Prostate gland (tissue), 2 donors: ENCODE results near the gene SGK2. TPM values are rescaled to one million over a fixed set of nuclear protein-coding genes. Genes with fewer than 3 reads are reported as not detected.

Experiments
- DNase-seq: peaks from one replicate; pipeline ENCODE4 v3.0.0-alpha.2; 2019; ENCODE audit warnings: low spot score
- H3K27ac ChIP-seq, 2 donors: fragments of 200-600 bp; sonication (generic); 2 replicates each; pipeline ENCODE4 v1.5.1; 2017 to 2019
- H3K27me3 ChIP-seq: fragments of 200-600 bp; sonication (generic); replicated peaks from 2 replicates; pipeline ENCODE4 v1.5.1; 2019; ENCODE audit not compliant: insufficient read depth
- H3K36me3 ChIP-seq, 2 donors: fragments of 200-600 bp; sonication (generic); 1 replicate in 1 of 2; 2 replicates in 1 of 2; pipeline versions ENCODE4 v1.5.1 to v1.8.1; 2017 to 2019
- H3K4me1 ChIP-seq: fragments of 200-600 bp; sonication (generic); replicated peaks from 2 replicates; pipeline ENCODE4 v1.5.1; 2019
- H3K4me3 ChIP-seq, 2 donors: fragments of 200-600 bp; sonication (generic); 2 replicates each; pipeline ENCODE4 v1.5.1; 2017 to 2019
- H3K9me3 ChIP-seq: fragments of 200-600 bp; sonication (generic); 2 replicates; pipeline ENCODE4 v1.5.1; 2017
- POLR2A ChIP-seq: fragments of 450-650 bp; IDR thresholded peaks from one replicate; pipeline ENCODE4 v1.6.1; 2016; ENCODE audit warnings: antibody characterized with exemption, mild to moderate bottlenecking
- POLR2AphosphoS5 ChIP-seq: sonication (generic); formaldehyde crosslinking; IDR thresholded peaks from one replicate; pipeline ENCODE4 v1.6.1; 2017; ENCODE audit warnings: antibody characterized with exemption
- WGBS: methylation state at CpG from one replicate; pipeline ENCODE4 v1.1.5; 2018; 5-methylcytosine and 5-hydroxymethylcytosine counted together
- intact Hi-C: fragments of 100-400 bp; cut with DNase I; formaldehyde crosslinking; loops from one replicate; pipeline ENCODE4 v1.14.2; 2022
- total RNA-seq, 2 donors: library from RNA; depleted of rRNA; stranded (reverse); fragments of >200 nt; gene quantifications; one replicate each; pipeline ENCODE4 v1.1.0, GENCODE V29; 2016
- TF ChIP-seq, protein P1 (sequence below), 4 experiments: fragments of 200-600 bp in 2 of 4; fragments of 450-650 bp in 2 of 4; sonication (generic) in 2 of 4; IDR thresholded peaks; 1 replicate in 3 of 4; 2 replicates in 1 of 4; pipeline ENCODE4 v1.5.1; 2016 to 2019; ENCODE audit warnings: antibody characterized with exemption in 4 of 4, mild to moderate bottlenecking in 2 of 4, moderate library complexity in 2 of 4

Gene SGK2
- total RNA-seq, 2 donors from 2014 or later: 0.68 to 4.5 TPM

GRCh38 chr20:43542674-43543073 is 16.2 kb upstream of the SGK2 start:
- DNase-seq: no peak
- Histone ChIP-seq H3K4me3 (no peak overlapping the region), H3K36me3 (no peaks in the 10 kb centered on the region), H3K27me3 (no peaks in the 10 kb centered on the region), H3K9me3 (no peaks in the 10 kb centered on the region), H3K4me1 (no peaks in the 10 kb centered on the region), H3K27ac (no peak overlapping the region)
- 59% methylated on average over 4 of the region's 4 CpGs for WGBS
- intact Hi-C loops: no loop called here
- no peak for TF ChIP-seq POLR2AphosphoS5
- TF ChIP-seq POLR2A: no peak
- TF ChIP-seq, protein P1, sequence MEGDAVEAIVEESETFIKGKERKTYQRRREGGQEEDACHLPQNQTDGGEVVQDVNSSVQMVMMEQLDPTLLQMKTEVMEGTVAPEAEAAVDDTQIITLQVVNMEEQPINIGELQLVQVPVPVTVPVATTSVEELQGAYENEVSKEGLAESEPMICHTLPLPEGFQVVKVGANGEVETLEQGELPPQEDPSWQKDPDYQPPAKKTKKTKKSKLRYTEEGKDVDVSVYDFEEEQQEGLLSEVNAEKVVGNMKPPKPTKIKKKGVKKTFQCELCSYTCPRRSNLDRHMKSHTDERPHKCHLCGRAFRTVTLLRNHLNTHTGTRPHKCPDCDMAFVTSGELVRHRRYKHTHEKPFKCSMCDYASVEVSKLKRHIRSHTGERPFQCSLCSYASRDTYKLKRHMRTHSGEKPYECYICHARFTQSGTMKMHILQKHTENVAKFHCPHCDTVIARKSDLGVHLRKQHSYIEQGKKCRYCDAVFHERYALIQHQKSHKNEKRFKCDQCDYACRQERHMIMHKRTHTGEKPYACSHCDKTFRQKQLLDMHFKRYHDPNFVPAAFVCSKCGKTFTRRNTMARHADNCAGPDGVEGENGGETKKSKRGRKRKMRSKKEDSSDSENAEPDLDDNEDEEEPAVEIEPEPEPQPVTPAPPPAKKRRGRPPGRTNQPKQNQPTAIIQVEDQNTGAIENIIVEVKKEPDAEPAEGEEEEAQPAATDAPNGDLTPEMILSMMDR (IDR thresholded peaks at IDR 0.05): no peak

DNA sequence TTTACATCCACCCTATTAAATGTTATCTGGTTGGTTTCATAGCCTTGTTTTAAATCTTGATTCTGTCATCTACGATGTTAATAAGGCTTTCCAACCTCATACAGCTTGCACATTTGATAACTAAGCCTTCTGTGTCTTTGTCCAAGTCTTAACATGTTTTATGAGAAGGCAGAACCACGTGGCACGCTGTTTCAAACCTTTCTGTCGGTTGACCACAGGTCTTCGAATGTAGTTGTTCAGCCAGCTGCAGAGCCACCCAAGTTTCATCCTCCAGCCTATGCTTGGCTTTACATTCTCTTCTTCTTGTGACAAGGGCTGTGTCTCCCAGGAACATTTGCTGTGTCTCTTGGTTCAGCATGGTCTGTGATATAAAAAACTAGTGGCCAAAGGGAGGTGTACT is 15.7 kb upstream of the SGK2 start:
- WGBS: 16% methylated on average over 5 of the region's 5 CpGs

GRCh38 chr20:43544501-43544900 is 14.3 kb upstream of the SGK2 start:
- intact Hi-C loops: no loop called here
- Histone ChIP-seq H3K27me3 (no peaks in the 10 kb centered on the region), H3K4me3 (no peak overlapping the region), H3K36me3 (no peaks in the 10 kb centered on the region), H3K27ac (no peak overlapping the region), H3K4me1 (no peaks in the 10 kb centered on the region), H3K9me3 (no peaks in the 10 kb centered on the region)
- TF ChIP-seq, protein P1 (IDR thresholded peaks at IDR 0.05): no peak
- TF ChIP-seq POLR2A (no peak), POLR2AphosphoS5 (no peak)
- no peak for DNase-seq
- WGBS: 91% methylated on average over 9 of the region's 9 CpGs

More for the DNA sequence above, 15.7 kb upstream of the SGK2 start:
- no peak overlapping the region for H3K4me3 ChIP-seq
- H3K36me3 ChIP-seq: no peaks in the 10 kb centered on the region
- intact Hi-C loops: no loop called here
- H3K9me3 ChIP-seq: no peaks in the 10 kb centered on the region
- peak; percentile 43 for DNase-seq
- H3K4me1 ChIP-seq: no peaks in the 10 kb centered on the region
- H3K27ac ChIP-seq: no peak overlapping the region
- H3K27me3 ChIP-seq: no peaks in the 10 kb centered on the region
- TF ChIP-seq POLR2AphosphoS5: peak; percentile 38
- TF ChIP-seq, protein P1 (IDR thresholded peaks at IDR 0.05): no peak
- no peak for TF ChIP-seq POLR2A

DNA sequence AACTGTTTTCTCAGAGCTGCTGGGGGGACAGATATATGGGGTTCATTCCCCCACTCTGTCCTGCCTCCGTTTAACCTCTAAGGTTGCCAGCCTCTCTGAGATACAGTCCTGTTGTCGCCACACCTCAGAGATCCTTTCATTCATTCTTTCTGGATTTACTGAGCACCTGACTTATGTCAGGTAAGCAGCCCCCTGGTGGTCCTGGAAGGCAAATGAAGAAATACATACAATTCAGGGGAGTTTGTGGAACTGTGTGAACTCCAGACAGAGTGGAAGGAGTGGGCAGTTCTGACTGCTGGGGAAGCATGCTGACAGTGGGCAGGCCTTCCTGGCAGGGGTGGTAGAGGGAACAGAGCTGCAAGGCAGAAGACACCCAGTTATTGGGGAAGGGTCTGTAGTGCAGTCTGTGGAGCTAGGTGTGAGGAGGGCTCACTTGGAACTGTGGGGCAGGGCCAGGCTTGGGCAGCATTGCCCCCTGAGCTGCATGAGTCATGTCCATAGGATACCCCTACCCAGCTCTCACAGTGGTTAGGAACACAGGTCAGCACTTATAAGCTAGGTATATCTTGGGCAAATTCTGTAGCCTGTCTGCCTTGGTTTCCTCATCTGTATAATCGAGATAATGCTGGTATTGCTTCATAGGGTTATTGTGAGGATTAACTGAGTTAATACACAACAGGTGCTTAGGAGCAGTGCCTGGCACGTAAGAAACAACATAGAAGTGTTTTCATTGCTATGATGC is 12.8 kb upstream of the SGK2 start:
- H3K27me3 ChIP-seq: no peaks in the 10 kb centered on the region
- no peak overlapping the region for H3K4me3 ChIP-seq
- 98% methylated on average over 4 of the region's 4 CpGs for WGBS
- H3K4me1 ChIP-seq: no peaks in the 10 kb centered on the region
- no peaks in the 10 kb centered on the region for H3K9me3 ChIP-seq
- no peak for DNase-seq
- intact Hi-C loops: no loop called here
- TF ChIP-seq, protein P1 (IDR thresholded peaks at IDR 0.05): no peak
- no peak for TF ChIP-seq POLR2AphosphoS5
- TF ChIP-seq POLR2A: no peak
- H3K27ac ChIP-seq: no peak overlapping the region
- no peaks in the 10 kb centered on the region for H3K36me3 ChIP-seq

GRCh38 chr20:43548273-43548880 is 10.4 kb upstream of the SGK2 start:
- Histone ChIP-seq H3K27ac (no peak overlapping the region), H3K9me3 (no peaks in the 10 kb centered on the region), H3K36me3 (no peaks in the 10 kb centered on the region), H3K4me3 (no peak overlapping the region), H3K27me3 (no peaks in the 10 kb centered on the region), H3K4me1 (no peaks in the 10 kb centered on the region)
- WGBS: 78% methylated on average over 5 of the region's 5 CpGs
- TF ChIP-seq, protein P1 (IDR thresholded peaks at IDR 0.05): no peak
- no peak for TF ChIP-seq POLR2A
- DNase-seq: no peak
- intact Hi-C loops: no loop called here
